Thoracic aorta (tissue), 2 donors: Measurements from ENCODE around the gene PACS1. TPM values are rescaled to one million over a fixed set of nuclear protein-coding genes. Genes with fewer than 3 reads are reported as not detected.

ENCODE experiments used
- ATAC-seq: fragments of 150-250 bp; one replicate; pipeline ENCODE4 v1.8.0; 2017; ENCODE audit warnings: low read depth; ENCODE audit not compliant: insufficient number of reproducible peaks, low FRiP score
- DNase-seq: peaks from one replicate; pipeline ENCODE4 v3.0.0-alpha.2; 2020; ENCODE audit warnings: low spot score
- H3K27ac ChIP-seq, 2 donors: fragments of 200-600 bp; sonication (generic); 1 replicate in 1 of 2; 2 replicates in 1 of 2; pipeline ENCODE4 v1.5.1; 2016; ENCODE audit warnings: mild to moderate bottlenecking in 2 of 2, moderate library complexity in 2 of 2
- H3K27me3 ChIP-seq: fragments of 200-600 bp; sonication (generic); replicated peaks from 2 replicates; pipeline ENCODE4 v1.6.0; 2016; ENCODE audit warnings: mild to moderate bottlenecking; ENCODE audit not compliant: insufficient read depth
- H3K36me3 ChIP-seq: fragments of 200-600 bp; sonication (generic); one replicate; pipeline ENCODE4 v1.5.1; 2016
- H3K4me1 ChIP-seq, 2 donors: fragments of 200-600 bp; sonication (generic); 1 replicate in 1 of 2; 2 replicates in 1 of 2; pipeline versions ENCODE4 v1.5.1 to v1.6.0; 2016; ENCODE audit warnings: low read depth in 2 of 2, mild to moderate bottlenecking in 1 of 2; ENCODE audit not compliant: control insufficient read depth in 1 of 2
- H3K4me3 ChIP-seq: fragments of 200-600 bp; sonication (generic); 2 replicates; pipeline ENCODE4 v1.5.1; 2016; ENCODE audit warnings: mild to moderate bottlenecking
- H3K9me3 ChIP-seq: fragments of 200-600 bp; sonication (generic); 2 replicates; pipeline ENCODE4 v1.5.1; 2016
- CTCF ChIP-seq: fragments of 200-600 bp; sonication (generic); IDR thresholded peaks from one replicate; pipeline ENCODE4 v1.5.1; 2019; ENCODE audit warnings: antibody characterized with exemption
- total RNA-seq, 2 donors: library from RNA; depleted of rRNA; stranded (reverse); fragments of >200 nt; gene quantifications; one replicate each; pipeline versions ENCODE4 v1.1.0 to v1.2.3, GENCODE V29; 2016

Gene PACS1
- total RNA-seq, 2 donors from 2014 or later = 82.9 to 112 TPM

DNA sequence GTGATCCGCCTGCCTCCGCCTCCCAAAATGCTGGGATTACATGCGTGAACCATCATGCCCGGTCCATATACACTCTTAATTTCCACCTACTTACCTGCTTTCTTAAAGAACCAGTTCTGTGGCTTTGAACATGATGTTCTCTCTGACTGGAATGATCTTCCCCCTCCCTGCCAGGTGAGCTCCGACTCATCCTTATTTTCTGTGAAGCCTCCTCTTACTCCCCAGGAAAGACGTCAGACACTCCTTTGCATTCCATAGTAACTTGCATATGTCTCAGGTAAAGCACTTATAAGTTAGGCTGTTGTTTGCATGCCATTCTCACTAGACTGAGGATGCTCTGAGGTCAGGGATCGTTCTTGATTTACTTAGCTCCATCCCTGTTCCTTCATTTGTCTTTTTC lies 106.6 kb downstream of the PACS1 start:
- Histone ChIP-seq H3K4me3 (no peak overlapping the region), H3K27me3 (no peaks in the 10 kb centered on the region), H3K4me1 (no peaks in the 10 kb centered on the region), H3K36me3 (no peaks in the 10 kb centered on the region), H3K9me3 (no peaks in the 10 kb centered on the region), H3K27ac (no peak overlapping the region)
- ATAC-seq = no peak
- DNase-seq = no peak
- TF ChIP-seq CTCF = no peak

GRCh38 chr11:66178183-66178582 lies 108.1 kb downstream of the PACS1 start:
- no peak for TF ChIP-seq CTCF
- no peaks in the 10 kb centered on the region for H3K27me3 ChIP-seq
- H3K36me3 ChIP-seq = no peaks in the 10 kb centered on the region
- no peak overlapping the region for H3K4me3 ChIP-seq
- H3K4me1 ChIP-seq = no peaks in the 10 kb centered on the region
- DNase-seq = no peak
- no peaks in the 10 kb centered on the region for H3K9me3 ChIP-seq
- no peak overlapping the region for H3K27ac ChIP-seq
- no peak for ATAC-seq

DNA sequence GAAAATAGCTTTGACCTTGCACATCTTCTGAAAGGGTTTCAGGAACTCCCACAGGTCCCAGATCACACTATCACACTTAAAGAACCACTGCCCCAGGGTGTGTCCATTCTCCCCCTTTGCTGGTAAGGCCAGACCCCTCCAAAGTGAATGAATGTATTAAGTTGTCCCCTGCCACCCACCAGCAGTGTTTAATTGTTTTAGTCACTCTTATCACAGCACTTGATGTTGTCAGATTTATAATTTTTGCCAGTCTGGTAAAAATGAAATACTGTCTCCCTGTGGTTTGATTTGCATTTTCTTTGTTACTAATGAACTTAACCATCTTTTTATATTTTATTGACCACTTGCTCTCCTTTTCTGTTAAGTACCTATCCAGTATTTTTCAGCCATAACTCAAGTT lies 108.8 kb downstream of the PACS1 start:
- Histone ChIP-seq H3K36me3 (no peaks in the 10 kb centered on the region), H3K27ac (no peak overlapping the region), H3K4me1 (no peaks in the 10 kb centered on the region), H3K4me3 (no peak overlapping the region), H3K27me3 (no peaks in the 10 kb centered on the region), H3K9me3 (no peaks in the 10 kb centered on the region)
- ATAC-seq (no peak), DNase-seq (no peak)
- TF ChIP-seq CTCF = no peak

DNA sequence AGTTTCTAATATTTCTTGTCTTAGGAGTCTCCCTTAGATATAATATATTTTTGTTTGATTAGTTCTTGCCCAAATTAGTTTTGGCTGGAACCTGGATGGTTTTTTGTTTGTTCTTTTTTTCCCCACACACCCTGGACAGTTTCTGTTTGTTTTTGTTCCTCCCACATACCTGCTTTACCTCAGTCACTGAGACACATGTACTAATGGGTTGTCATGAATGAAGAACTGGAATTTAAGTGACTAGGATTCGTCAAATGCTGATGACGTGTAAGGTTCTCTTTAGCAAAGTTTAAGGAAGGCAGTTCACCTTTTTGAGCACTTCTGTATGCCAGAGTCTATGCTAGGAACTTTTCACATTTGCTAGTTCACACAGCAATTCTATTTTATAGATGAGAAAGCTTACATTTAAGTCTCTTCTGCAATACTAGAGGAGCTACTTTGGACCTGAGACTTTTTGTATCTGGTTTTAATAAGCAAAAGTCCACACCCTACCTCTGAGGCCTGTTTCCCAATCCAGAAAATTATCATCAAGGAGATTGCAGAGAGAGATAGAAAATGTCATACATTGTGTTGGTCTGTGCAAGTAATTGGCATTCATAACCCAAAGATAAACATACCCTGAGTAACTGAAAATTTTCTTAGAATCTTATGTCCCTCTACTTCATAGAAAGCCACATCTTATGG lies 111.7 kb downstream of the PACS1 start:
- TF ChIP-seq CTCF = no peak
- Histone ChIP-seq H3K27me3 (no peaks in the 10 kb centered on the region), H3K4me1 (no peaks in the 10 kb centered on the region), H3K27ac (no peak overlapping the region), H3K9me3 (no peaks in the 10 kb centered on the region), H3K4me3 (no peak overlapping the region), H3K36me3 (no peaks in the 10 kb centered on the region)
- DNase-seq (no peak), ATAC-seq (no peak)

DNA sequence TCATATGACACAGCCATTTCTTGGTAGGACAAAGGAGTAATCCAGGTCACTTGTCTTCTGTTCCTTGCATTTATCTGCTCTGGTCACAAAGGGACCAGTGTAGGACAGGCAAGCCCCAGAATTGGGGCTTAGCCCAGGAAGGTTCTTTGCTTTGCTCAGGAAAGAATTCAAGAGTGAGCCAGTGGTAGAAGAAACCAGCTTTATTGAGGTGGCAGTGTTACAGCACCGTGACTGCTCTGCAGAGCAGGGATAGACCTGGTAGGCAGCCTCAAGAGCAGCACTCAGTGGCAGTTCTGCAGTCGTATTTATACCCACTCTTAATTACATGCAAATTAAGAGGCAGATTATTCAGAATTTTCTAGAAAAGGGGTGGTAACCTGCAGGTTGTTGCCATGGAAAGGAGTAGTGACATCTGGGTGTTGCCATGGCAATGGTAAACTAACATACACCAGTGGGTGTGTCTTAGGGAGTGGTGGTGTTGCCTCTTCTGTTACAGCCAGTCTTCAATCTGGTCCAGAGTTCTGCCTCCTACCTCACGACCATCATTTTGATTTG lies 113.5 kb downstream of the PACS1 start:
- Histone ChIP-seq H3K27me3 (no peaks in the 10 kb centered on the region), H3K27ac (no peak overlapping the region), H3K4me1 (no peaks in the 10 kb centered on the region), H3K9me3 (no peaks in the 10 kb centered on the region), H3K36me3 (no peaks in the 10 kb centered on the region), H3K4me3 (no peak overlapping the region)
- no peak for ATAC-seq
- TF ChIP-seq CTCF = no peak
- no peak for DNase-seq
